K562 (cell line): ENCODE data around the gene RREB1. TPM values are rescaled to one million over a fixed set of nuclear protein-coding genes. Genes with fewer than 3 reads are reported as not detected.

Experiments
- ATAC-seq: fragments of 200-7000 bp; cut with Tn5 transposase; 3 replicates; pipeline ENCODE4 v1.9.1; 2020; ENCODE audit warnings: moderate library complexity
- BruUV-seq: library from RNA; stranded (reverse); fragments of 400-500 nt; replicated peaks from 2 replicates; lab custom pipeline; 2021; lab: Mats Ljungman, UMichigan
- CTCF ChIA-PET: fragments of 300-600 bp; formaldehyde crosslinking; extraction: SDS; loops from one replicate; lab custom pipeline; 2021; ENCODE audit warnings: low intra/inter-chr PET ratio; lab: Yijun Ruan, JAX
- POLR2A ChIA-PET: fragments of 300-600, 350-650 bp; sonication (Branson Sonifier 250); formaldehyde crosslinking; extraction: SDS; loops from one replicate; lab custom pipeline; 2021; ENCODE audit warnings: antibody characterized with exemption, inconsistent platforms; lab: Yijun Ruan, JAX
- DNase-seq, 4 experiments: peaks; one replicate each; pipeline versions ENCODE4 v3.0.0 to v3.0.0-alpha.2; 2011 to 2018; ENCODE audit warnings: low spot score in 3 of 4, mixed read lengths in 3 of 4; ENCODE audit errors: extremely low read depth in 1 of 4
- FAIRE-seq: peaks from 2 replicates; lab custom pipeline; 2011; peaks lifted over from hg19 to GRCh38; lab: Jason Lieb, UNC
- H2AFZ ChIP-seq: 2 replicates; pipeline ENCODE4 v1.6.0; 2011; ENCODE audit warnings: low read depth, low read length, control low read depth, inconsistent platforms
- H3K27ac ChIP-seq: fragments of 200-600 bp; 3 replicates; pipeline ENCODE4 v1.8.0; 2011; ENCODE audit warnings: low read depth, mild to moderate bottlenecking, control low read depth, inconsistent platforms, low read length, moderate library complexity, mixed read lengths; ENCODE audit errors: extremely low read depth
- H3K27me3 ChIP-seq, 2 experiments: fragments of 300-600 bp in 1 of 2; 2 replicates in 1 of 2; 3 replicates in 1 of 2; pipeline versions ENCODE4 v1.6.0 to v1.8.0; 2011; ENCODE audit warnings: inconsistent platforms in 2 of 2, low read length in 2 of 2, mild to moderate bottlenecking in 1 of 2, mixed read lengths in 1 of 2, moderate library complexity in 1 of 2; ENCODE audit not compliant: control insufficient read depth in 2 of 2, insufficient read depth in 2 of 2
- H3K36me3 ChIP-seq: fragments of 300-600 bp; 3 replicates; pipeline ENCODE4 v1.8.0; 2011; ENCODE audit warnings: mild to moderate bottlenecking, low read length, inconsistent platforms; ENCODE audit not compliant: control insufficient read depth, insufficient read depth
- H3K4me1 ChIP-seq, 2 experiments: fragments of 200-600 bp in 1 of 2; replicated peaks in 1 of 2; 2 replicates in 1 of 2; 3 replicates in 1 of 2; pipeline versions ENCODE4 v1.5.1 to v1.8.0; 2011; ENCODE audit warnings: inconsistent platforms in 2 of 2, low read length in 2 of 2, mild to moderate bottlenecking in 1 of 2, mixed read lengths in 1 of 2, moderate library complexity in 1 of 2; ENCODE audit not compliant: control insufficient read depth in 2 of 2, insufficient read depth in 2 of 2
- H3K4me2 ChIP-seq: 2 replicates; pipeline ENCODE4 v1.6.1; 2011; ENCODE audit warnings: low read length, control low read depth, inconsistent platforms, mixed read lengths; ENCODE audit not compliant: insufficient read depth
- H3K4me3 ChIP-seq: fragments of 200-600 bp; sonication (generic), shearing (Covaris generic); 2 replicates; pipeline ENCODE4 v1.5.1; 2016; ENCODE audit warnings: control low read depth, inconsistent platforms
- H3K79me2 ChIP-seq: fragments of 200-600 bp; 3 replicates; pipeline ENCODE4 v1.8.0; 2011; ENCODE audit warnings: low read length, inconsistent platforms; ENCODE audit not compliant: control insufficient read depth, insufficient read depth
- H3K9ac ChIP-seq, 2 experiments: 2 replicates each; pipeline versions ENCODE4 v1.6.0 to v1.6.1; 2011; ENCODE audit warnings: low read depth in 2 of 2, low read length in 2 of 2, control low read depth in 1 of 2, inconsistent platforms in 1 of 2, mild to moderate bottlenecking in 1 of 2, mixed read lengths in 1 of 2; ENCODE audit not compliant: insufficient read depth in 1 of 2
- H3K9me1 ChIP-seq: one replicate; pipeline ENCODE4 v1.6.0; 2011; ENCODE audit warnings: inconsistent platforms, mild to moderate bottlenecking, low read length, moderate library complexity; ENCODE audit not compliant: control insufficient read depth, insufficient read depth
- H3K9me3 ChIP-seq: replicated peaks from 2 replicates; pipeline ENCODE4 v1.5.1; 2011; ENCODE audit warnings: low read depth, low read length, inconsistent platforms; ENCODE audit not compliant: control insufficient read depth, insufficient read depth
- H4K20me1 ChIP-seq: replicated peaks from 2 replicates; pipeline ENCODE4 v1.6.1; 2011; ENCODE audit warnings: low read length, inconsistent platforms, mixed read lengths; ENCODE audit not compliant: control insufficient read depth, insufficient read depth
- BCL6 ChIP-seq: fragments of 250-450 bp; sonication (Bioruptor Pico); IDR thresholded peaks from 2 replicates; pipeline ENCODE4 v1.4.0; 2020
- C11orf30 ChIP-seq: fragments of 450-650 bp; IDR thresholded peaks from 2 replicates; pipeline ENCODE4 v1.6.1; 2016; ENCODE audit warnings: low read depth, mild to moderate bottlenecking
- CREB3 ChIP-seq: fragments of 450-650 bp; conservative IDR thresholded peaks from 2 replicates; pipeline ENCODE4 v1.6.1; 2016; ENCODE audit warnings: missing genetic modification characterization, low read depth, mild to moderate bottlenecking, missing compliant biosample characterization, moderate library complexity
- CREB5 ChIP-seq: fragments of 250-450 bp; sonication (Bioruptor Pico); IDR thresholded peaks from 2 replicates; pipeline ENCODE4 v1.5.0; 2020; ENCODE audit warnings: mild to moderate bottlenecking
- ELF2 ChIP-seq: fragments of 250-450 bp; sonication (Bioruptor Pico); IDR thresholded peaks from 2 replicates; pipeline ENCODE4 v1.5.0; 2021; ENCODE audit warnings: mild to moderate bottlenecking
- EZH2 ChIP-seq: IDR thresholded peaks from 2 replicates; pipeline ENCODE4 v1.6.1; 2012; ENCODE audit warnings: low read depth, mild to moderate bottlenecking, inconsistent platforms, low read length, borderline replicate concordance
- FOS ChIP-seq: IDR thresholded peaks from 3 replicates; pipeline ENCODE4 v1.6.1; 2011; ENCODE audit not compliant: insufficient read length; ENCODE audit errors: extremely low read depth
- FOXO4 ChIP-seq: fragments of 450-650 bp; formaldehyde crosslinking; IDR thresholded peaks from 2 replicates; pipeline ENCODE4 v1.4.0; 2020; ENCODE audit warnings: mild to moderate bottlenecking, moderate library complexity
- MAFG ChIP-seq: fragments of 450-650 bp; conservative IDR thresholded peaks from 2 replicates; pipeline ENCODE4 v1.6.1; 2016; ENCODE audit warnings: missing genetic modification characterization, missing compliant biosample characterization
- MEF2D ChIP-seq: conservative IDR thresholded peaks from 2 replicates; pipeline ENCODE4 v1.6.1; 2016; ENCODE audit warnings: low read depth, missing genetic modification characterization, missing compliant biosample characterization
- MYC ChIP-seq, 2 experiments: fragments of 250-450 bp in 1 of 2; sonication (Bioruptor Pico) in 1 of 2; IDR thresholded peaks; 2 replicates each; pipeline versions ENCODE4 v1.5.1 to v1.6.1; 2012 to 2021; ENCODE audit warnings: low read depth in 2 of 2, borderline replicate concordance in 1 of 2, improper control_type of control experiment in 1 of 2, low read length in 1 of 2, mild to moderate bottlenecking in 1 of 2, moderate library complexity in 1 of 2
- NELFE ChIP-seq: IDR thresholded peaks from 2 replicates; pipeline ENCODE4 v1.6.1; 2011; ENCODE audit warnings: mild to moderate bottlenecking; ENCODE audit not compliant: insufficient read depth, insufficient read length
- ZNF316 ChIP-seq: fragments of 450-650 bp; IDR thresholded peaks from 2 replicates; pipeline ENCODE4 v1.6.1; 2016
- WGBS: fragments of 100-300 bp; shearing (Covaris generic); methylation state at CpG from one replicate; pipeline ENCODE4 v1.1.6; 2016; ENCODE audit warnings: low coverage, mixed read lengths; ENCODE audit not compliant: insufficient coverage; ENCODE audit errors: missing lambda C conversion rate; 5-methylcytosine and 5-hydroxymethylcytosine counted together
- in situ Hi-C: fragments of 300-500 bp; cut with MboI; formaldehyde crosslinking; loops from 4 replicates; pipeline ENCODE4 v1.15.0; 2018; ENCODE audit warnings: inconsistent platforms, mixed read lengths
- intact Hi-C: fragments of 100-400 bp; cut with micrococcal nuclease; formaldehyde crosslinking; loops from 2 replicates; pipeline ENCODE4 v1.14.2; 2022
- polyA plus RNA-seq, 8 experiments: library from polyadenylated mRNA; depleted of rRNA in 4 of 8; stranded (reverse) in 5 of 8; unstranded in 3 of 8; fragments of >200 nt; fragmentation: Nextera tagmentation in 2 of 8; fragmentation: Illumina TruSeq in 1 of 8; extraction: Ambion mirVana in 2 of 8; extraction: Trizol in 1 of 8; gene quantifications; 2 replicates each; pipeline versions ENCODE4 v1.2.1 to v1.2.3, GENCODE V29; 2011 to 2014; ENCODE audit warnings: inconsistent platforms in 1 of 8, missing spikeins in 1 of 8
- total RNA-seq, 7 experiments: library from RNA; depleted of rRNA in 6 of 7; stranded (reverse); fragments of >200 nt in 6 of 7; fragmentation: Illumina TruSeq in 2 of 7; extraction: Trizol in 2 of 7; gene quantifications; 2 replicates each; pipeline versions ENCODE4 v1.2.1 to v1.2.3, GENCODE V29; 2011 to 2021; ENCODE audit warnings: low replicate concordance in 1 of 7

RREB1 gene
- total and polyA plus RNA-seq, 9 of the 15 experiments (the other 6 are each of a cell fraction or from before 2014, with no cell fraction given), result 3.3 to 64.2 (median 19.3) TPM

- no peak for TF ChIP-seq CREB3 (tag)
- no peak for TF ChIP-seq FOXO4 (CRISPR knock-in tag)
- no peak for TF ChIP-seq MEF2D (tag)
Measured at GRCh38 chr6:7292596-7293255, 185.0 kb downstream of the RREB1 start (continued).

- peaks cover 93% of the 10 kb centered on the region for H3K36me3 ChIP-seq
- no peak overlapping the region for H3K4me2 ChIP-seq
- BruUV-seq, result no TSS peak
- H3K9me1 ChIP-seq, result no peaks in the 10 kb centered on the region
- intact Hi-C loops, result no loop called here
- POLR2A ChIA-PET, result interaction anchor here (1.0 to 2.5 kb wide), 2 partner anchors 16 kb away, joined by 3 to 7 read pairs; partner anchors contain the start of gene SSR1
- H3K27ac ChIP-seq, result no peak overlapping the region
- H4K20me1 ChIP-seq, result no peaks in the 10 kb centered on the region
- H3K9me3 ChIP-seq, result no peaks in the 10 kb centered on the region
- no peaks in the 10 kb centered on the region for H3K4me1 ChIP-seq
- H3K9ac ChIP-seq, result no peak overlapping the region
- H3K4me3 ChIP-seq, result no peak overlapping the region
- H3K27me3 ChIP-seq, result no peaks in the 10 kb centered on the region
- FAIRE-seq (no peak), DNase-seq (no peak)
- WGBS, result 65% methylated on average over 3 of the region's 3 CpGs
- H3K79me2 ChIP-seq, result peaks cover 2% of the 10 kb centered on the region; the same call in 1 of the 3 replicates
- TF ChIP-seq C11orf30, result peak; percentile 34; the same call in 1 of the 2 replicates
- TF ChIP-seq FOS, result no peak
- no peak for TF ChIP-seq ELF2 (CRISPR knock-in tag)
- no peak for TF ChIP-seq BCL6 (CRISPR knock-in tag)
- TF ChIP-seq MAFG (tag), result peak; percentile 20; the same call in 1 of the 2 replicates
- no peak for TF ChIP-seq CREB5 (CRISPR knock-in tag)
- no peak for TF ChIP-seq EZH2
- no peak for TF ChIP-seq NELFE
- TF ChIP-seq MYC (IDR thresholded peaks at IDR 0.05; ENCODE audit: low read depth, low read length), result no peak
- no peak for TF ChIP-seq MYC (CRISPR knock-in tag; IDR thresholded peaks at IDR 0.05; ENCODE audit: borderline replicate concordance, low read depth)
- peak; percentile 73 for TF ChIP-seq ZNF316
- TF ChIP-seq, all 486 proteins: peak for 3
- in situ Hi-C loops, result no loop called here
- CTCF ChIA-PET, result no interaction called here
- no peak for ATAC-seq
- H2AFZ ChIP-seq, result no peak overlapping the region
Measured at GRCh38 chr6:7295916-7296315, 188.2 kb downstream of the RREB1 start.
